Measurements from ENCODE around the gene NXPE2.

- TF ChIP-seq CTCF (IDR thresholded peaks at IDR 0.05) (no peak), EP300 (IDR thresholded peaks at IDR 0.05) (no peak)
These were observed 25.2 kb upstream of the NXPE2 start for GRCh38 chr11:114653148-114653547.

Measured in upper lobe of left lung (tissue), 4 donors.